ENCODE measurements around the gene ABTB1.

ABTB1 gene

DNA sequence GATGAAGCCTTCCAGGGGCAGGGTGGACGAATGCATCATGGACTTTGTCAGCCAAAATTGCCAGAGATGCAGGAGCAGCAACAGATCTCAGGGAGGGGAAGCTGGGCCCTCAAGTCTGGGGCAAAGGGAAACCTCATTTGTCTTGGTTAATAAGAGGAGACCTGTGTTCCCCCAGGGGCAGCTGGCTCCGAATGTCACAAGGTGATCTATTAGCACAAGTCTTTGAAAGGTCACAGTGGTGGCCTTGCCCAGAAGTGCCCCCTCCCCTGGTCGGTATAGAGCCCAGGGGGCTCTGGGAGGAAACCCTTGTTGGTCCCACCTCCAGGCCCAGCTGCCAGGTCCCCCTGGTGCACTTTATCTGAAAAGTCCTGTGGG, 46.2 kb downstream of the ABTB1 start:
- no peak for TF ChIP-seq TEAD4 (IDR thresholded peaks at IDR 0.05)
- TF ChIP-seq, protein P1, sequence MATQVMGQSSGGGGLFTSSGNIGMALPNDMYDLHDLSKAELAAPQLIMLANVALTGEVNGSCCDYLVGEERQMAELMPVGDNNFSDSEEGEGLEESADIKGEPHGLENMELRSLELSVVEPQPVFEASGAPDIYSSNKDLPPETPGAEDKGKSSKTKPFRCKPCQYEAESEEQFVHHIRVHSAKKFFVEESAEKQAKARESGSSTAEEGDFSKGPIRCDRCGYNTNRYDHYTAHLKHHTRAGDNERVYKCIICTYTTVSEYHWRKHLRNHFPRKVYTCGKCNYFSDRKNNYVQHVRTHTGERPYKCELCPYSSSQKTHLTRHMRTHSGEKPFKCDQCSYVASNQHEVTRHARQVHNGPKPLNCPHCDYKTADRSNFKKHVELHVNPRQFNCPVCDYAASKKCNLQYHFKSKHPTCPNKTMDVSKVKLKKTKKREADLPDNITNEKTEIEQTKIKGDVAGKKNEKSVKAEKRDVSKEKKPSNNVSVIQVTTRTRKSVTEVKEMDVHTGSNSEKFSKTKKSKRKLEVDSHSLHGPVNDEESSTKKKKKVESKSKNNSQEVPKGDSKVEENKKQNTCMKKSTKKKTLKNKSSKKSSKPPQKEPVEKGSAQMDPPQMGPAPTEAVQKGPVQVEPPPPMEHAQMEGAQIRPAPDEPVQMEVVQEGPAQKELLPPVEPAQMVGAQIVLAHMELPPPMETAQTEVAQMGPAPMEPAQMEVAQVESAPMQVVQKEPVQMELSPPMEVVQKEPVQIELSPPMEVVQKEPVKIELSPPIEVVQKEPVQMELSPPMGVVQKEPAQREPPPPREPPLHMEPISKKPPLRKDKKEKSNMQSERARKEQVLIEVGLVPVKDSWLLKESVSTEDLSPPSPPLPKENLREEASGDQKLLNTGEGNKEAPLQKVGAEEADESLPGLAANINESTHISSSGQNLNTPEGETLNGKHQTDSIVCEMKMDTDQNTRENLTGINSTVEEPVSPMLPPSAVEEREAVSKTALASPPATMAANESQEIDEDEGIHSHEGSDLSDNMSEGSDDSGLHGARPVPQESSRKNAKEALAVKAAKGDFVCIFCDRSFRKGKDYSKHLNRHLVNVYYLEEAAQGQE (IDR thresholded peaks at IDR 0.05; ENCODE audit: low read depth): no peak
- TF ChIP-seq, protein P2, sequence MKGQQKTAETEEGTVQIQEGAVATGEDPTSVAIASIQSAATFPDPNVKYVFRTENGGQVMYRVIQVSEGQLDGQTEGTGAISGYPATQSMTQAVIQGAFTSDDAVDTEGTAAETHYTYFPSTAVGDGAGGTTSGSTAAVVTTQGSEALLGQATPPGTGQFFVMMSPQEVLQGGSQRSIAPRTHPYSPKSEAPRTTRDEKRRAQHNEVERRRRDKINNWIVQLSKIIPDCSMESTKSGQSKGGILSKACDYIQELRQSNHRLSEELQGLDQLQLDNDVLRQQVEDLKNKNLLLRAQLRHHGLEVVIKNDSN (IDR thresholded peaks at IDR 0.05): no peak
- no peak for TF ChIP-seq FOXM1 (IDR thresholded peaks at IDR 0.05; ENCODE audit: borderline replicate concordance, low read depth)
- no peak for TF ChIP-seq EGR1 (IDR thresholded peaks at IDR 0.05)
- no peak for TF ChIP-seq NFIC (IDR thresholded peaks at IDR 0.05)
- TF ChIP-seq RAD21 (IDR thresholded peaks at IDR 0.05; ENCODE audit: low read depth): no peak
- TF ChIP-seq, protein P3, sequence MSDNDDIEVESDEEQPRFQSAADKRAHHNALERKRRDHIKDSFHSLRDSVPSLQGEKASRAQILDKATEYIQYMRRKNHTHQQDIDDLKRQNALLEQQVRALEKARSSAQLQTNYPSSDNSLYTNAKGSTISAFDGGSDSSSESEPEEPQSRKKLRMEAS (IDR thresholded peaks at IDR 0.05): no peak
- no peak for TF ChIP-seq TAF1 (IDR thresholded peaks at IDR 0.05; ENCODE audit: low read depth)
- no peak for TF ChIP-seq CREB1 (IDR thresholded peaks at IDR 0.05; ENCODE audit: low read depth)
- no peak for TF ChIP-seq EP300 (IDR thresholded peaks at IDR 0.05; ENCODE audit: borderline replicate concordance)
- TF ChIP-seq ZBTB7A (IDR thresholded peaks at IDR 0.05; ENCODE audit: low read depth): no peak
- TF ChIP-seq TCF12 (IDR thresholded peaks at IDR 0.05; ENCODE audit: low read depth): no peak
- TF ChIP-seq CEBPB (IDR thresholded peaks at IDR 0.05): no peak
- no peak for TF ChIP-seq YY1 (IDR thresholded peaks at IDR 0.05; ENCODE audit: low read depth)

DNA sequence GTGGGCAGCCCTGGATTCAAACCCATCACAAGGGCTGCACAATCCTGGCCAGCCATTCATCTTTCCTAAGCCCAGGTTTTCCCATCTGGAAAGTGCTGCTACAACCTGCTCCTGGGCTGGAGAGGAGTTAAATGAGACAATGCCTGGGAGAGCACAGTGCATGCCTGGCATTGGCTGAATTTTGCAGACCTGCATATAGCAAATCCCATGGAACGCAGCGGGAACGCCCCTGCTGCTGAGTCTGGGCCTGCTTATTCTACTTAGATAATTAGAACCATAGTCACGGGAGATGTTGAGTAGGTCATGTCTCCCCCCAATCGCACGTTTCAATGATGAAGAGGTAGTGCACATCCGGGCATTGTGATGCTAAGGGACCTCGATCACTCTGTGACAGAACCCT, 46.6 kb downstream of the ABTB1 start:
- TF ChIP-seq, protein P3 (IDR thresholded peaks at IDR 0.05): no peak
- TF ChIP-seq TAF1 (IDR thresholded peaks at IDR 0.05; ENCODE audit: low read depth) (no peak), YY1 (IDR thresholded peaks at IDR 0.05; ENCODE audit: low read depth) (no peak), EGR1 (IDR thresholded peaks at IDR 0.05) (no peak), FOXM1 (IDR thresholded peaks at IDR 0.05; ENCODE audit: borderline replicate concordance, low read depth) (no peak), RAD21 (IDR thresholded peaks at IDR 0.05; ENCODE audit: low read depth) (no peak), ZBTB7A (IDR thresholded peaks at IDR 0.05; ENCODE audit: low read depth) (no peak), CREB1 (IDR thresholded peaks at IDR 0.05; ENCODE audit: low read depth) (no peak), CEBPB (IDR thresholded peaks at IDR 0.05) (no peak)
- TF ChIP-seq, protein P1 (IDR thresholded peaks at IDR 0.05; ENCODE audit: low read depth): no peak

DNA sequence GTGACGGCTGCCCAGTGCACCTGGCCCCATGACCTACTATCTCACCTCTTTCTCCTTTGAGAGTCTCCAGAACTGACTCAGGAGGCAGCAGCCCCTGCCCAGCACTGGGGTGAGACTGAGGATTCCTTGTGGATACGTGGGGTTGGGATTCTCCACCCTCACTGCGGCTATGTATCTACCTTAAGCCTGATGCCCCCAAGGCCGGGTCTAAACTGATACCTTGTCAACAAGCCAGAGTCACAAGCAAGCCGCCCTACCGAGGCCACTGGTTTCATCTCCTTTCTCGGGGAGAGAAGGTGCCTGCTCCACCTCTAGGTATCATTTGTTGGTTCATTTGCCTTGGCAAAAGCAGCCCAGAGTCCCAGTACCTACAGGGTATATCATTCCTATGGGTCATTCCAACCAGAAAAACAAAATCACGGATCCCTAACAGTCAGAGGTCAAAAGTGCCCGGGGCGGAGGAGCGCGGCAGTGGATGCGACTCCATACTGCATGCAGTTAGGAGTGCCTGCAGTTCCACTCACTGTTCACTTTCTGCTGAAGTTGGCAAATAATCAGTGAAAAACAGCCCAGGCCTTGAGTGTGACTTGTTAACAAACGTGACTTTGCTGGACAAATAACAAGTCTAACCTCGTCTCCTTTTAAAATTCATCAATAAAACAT, 47.5 kb downstream of the ABTB1 start:
- TF ChIP-seq EP300 (IDR thresholded peaks at IDR 0.05; ENCODE audit: borderline replicate concordance): no peak
- TF ChIP-seq, protein P1 (IDR thresholded peaks at IDR 0.05; ENCODE audit: low read depth): no peak
- no peak for TF ChIP-seq TEAD4 (IDR thresholded peaks at IDR 0.05)
- no peak for TF ChIP-seq EGR1 (IDR thresholded peaks at IDR 0.05)
- TF ChIP-seq RAD21 (IDR thresholded peaks at IDR 0.05; ENCODE audit: low read depth): no peak
- TF ChIP-seq CEBPB (IDR thresholded peaks at IDR 0.05): no peak
- TF ChIP-seq NFIC (IDR thresholded peaks at IDR 0.05): no peak
- TF ChIP-seq, protein P3 (IDR thresholded peaks at IDR 0.05): no peak
- TF ChIP-seq FOXM1 (IDR thresholded peaks at IDR 0.05; ENCODE audit: borderline replicate concordance, low read depth): no peak
- TF ChIP-seq TCF12 (IDR thresholded peaks at IDR 0.05; ENCODE audit: low read depth): no peak
- TF ChIP-seq, protein P2 (IDR thresholded peaks at IDR 0.05): no peak
- TF ChIP-seq ZBTB7A (IDR thresholded peaks at IDR 0.05; ENCODE audit: low read depth): no peak
- TF ChIP-seq TAF1 (IDR thresholded peaks at IDR 0.05; ENCODE audit: low read depth): no peak
- no peak for TF ChIP-seq YY1 (IDR thresholded peaks at IDR 0.05; ENCODE audit: low read depth)
- no peak for TF ChIP-seq CREB1 (IDR thresholded peaks at IDR 0.05; ENCODE audit: low read depth)
